ENCODE data around the gene GPD2. TPM values are rescaled to one million over a fixed set of nuclear protein-coding genes. Genes with fewer than 3 reads are reported as not detected.

Gene GPD2
- total RNA-seq, 1 experiment from 2014 or later = 58.3 TPM

GRCh38 chr2:156563994-156564753 lies 128.0 kb downstream of the GPD2 start:
- ChIA-PET POLR2A (no interaction called here), CTCF (interaction anchor here (0.7 kb wide), 1 partner anchor 42 kb away, joined by 3 read pairs; no protein-coding TSS in a partner anchor)
- BruUV-seq (replicated peaks) = no TSS peak
- intact Hi-C loops (cut with micrococcal nuclease; ENCODE audit: unreplicated experiment) = no loop called here
- H3K9me3 Mint-ChIP-seq (ENCODE audit: unreplicated experiment) = no peaks in the 10 kb centered on the region
- no peak overlapping the region for H3K27ac Mint-ChIP-seq (ENCODE audit: unreplicated experiment)
- no peak for DNase-seq
- no peak overlapping the region for H3K4me3 ChIP-seq (ENCODE audit: low read depth, low read length)
- H3K36me3 ChIP-seq (ENCODE audit: control insufficient read depth, insufficient read depth, low read length) = no peaks in the 10 kb centered on the region
- no peaks in the 10 kb centered on the region for H3K9me3 ChIP-seq
- H3K27me3 Mint-ChIP-seq (ENCODE audit: insufficient read depth, unreplicated experiment) = no peaks in the 10 kb centered on the region
- H3K4me3 Mint-ChIP-seq (ENCODE audit: unreplicated experiment) = no peak overlapping the region
- no peaks in the 10 kb centered on the region for H3K27me3 ChIP-seq (replicated peaks; ENCODE audit: control insufficient read depth, insufficient read depth, low read length)
- H3K4me1 Mint-ChIP-seq (ENCODE audit: low read depth, unreplicated experiment) = no peaks in the 10 kb centered on the region
- no peaks in the 10 kb centered on the region for H3K36me3 Mint-ChIP-seq (ENCODE audit: insufficient read depth, unreplicated experiment)
- TF ChIP-seq, protein P1, sequence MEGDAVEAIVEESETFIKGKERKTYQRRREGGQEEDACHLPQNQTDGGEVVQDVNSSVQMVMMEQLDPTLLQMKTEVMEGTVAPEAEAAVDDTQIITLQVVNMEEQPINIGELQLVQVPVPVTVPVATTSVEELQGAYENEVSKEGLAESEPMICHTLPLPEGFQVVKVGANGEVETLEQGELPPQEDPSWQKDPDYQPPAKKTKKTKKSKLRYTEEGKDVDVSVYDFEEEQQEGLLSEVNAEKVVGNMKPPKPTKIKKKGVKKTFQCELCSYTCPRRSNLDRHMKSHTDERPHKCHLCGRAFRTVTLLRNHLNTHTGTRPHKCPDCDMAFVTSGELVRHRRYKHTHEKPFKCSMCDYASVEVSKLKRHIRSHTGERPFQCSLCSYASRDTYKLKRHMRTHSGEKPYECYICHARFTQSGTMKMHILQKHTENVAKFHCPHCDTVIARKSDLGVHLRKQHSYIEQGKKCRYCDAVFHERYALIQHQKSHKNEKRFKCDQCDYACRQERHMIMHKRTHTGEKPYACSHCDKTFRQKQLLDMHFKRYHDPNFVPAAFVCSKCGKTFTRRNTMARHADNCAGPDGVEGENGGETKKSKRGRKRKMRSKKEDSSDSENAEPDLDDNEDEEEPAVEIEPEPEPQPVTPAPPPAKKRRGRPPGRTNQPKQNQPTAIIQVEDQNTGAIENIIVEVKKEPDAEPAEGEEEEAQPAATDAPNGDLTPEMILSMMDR (IDR thresholded peaks at IDR 0.05; ENCODE audit: insufficient read depth in 1 of 2, low read depth in 1 of 2, low read length in 1 of 2, severe bottlenecking in 1 of 2, unreplicated experiment in 1 of 2) = no peak
- H3K4me1 ChIP-seq = no peaks in the 10 kb centered on the region

DNA sequence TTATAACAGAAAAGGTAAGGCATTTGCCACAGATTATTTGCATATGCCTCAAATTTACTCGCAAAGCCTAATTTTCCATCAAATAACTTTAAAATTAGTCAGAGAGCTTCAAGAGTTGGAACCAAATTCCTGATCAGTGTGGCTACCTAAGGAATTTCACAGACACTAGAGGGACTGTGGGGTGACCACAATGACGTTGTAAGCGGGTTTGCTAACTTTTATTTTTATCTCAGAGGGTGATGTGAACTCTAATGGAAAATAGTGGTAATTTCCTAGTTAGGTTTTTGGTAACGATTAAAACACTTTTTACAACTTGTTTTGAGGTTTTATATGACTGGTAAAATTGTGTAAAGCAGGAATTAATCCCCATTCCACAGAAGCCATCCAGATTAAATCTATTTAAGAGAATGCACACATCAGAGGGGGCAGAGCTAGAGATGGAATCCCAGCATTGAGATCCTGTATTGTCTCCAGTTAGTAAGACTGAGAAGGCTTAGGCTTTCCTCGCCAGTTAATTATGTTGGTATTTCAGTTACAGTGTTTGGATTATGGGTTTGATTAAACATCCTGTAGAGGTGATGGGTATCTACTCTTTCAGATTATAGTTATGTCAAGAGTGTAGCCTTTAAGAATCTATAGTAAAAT lies 129.0 kb downstream of the GPD2 start:
- no peaks in the 10 kb centered on the region for H3K9me3 ChIP-seq
- no peaks in the 10 kb centered on the region for H3K4me1 ChIP-seq
- H3K27me3 ChIP-seq (replicated peaks; ENCODE audit: control insufficient read depth, insufficient read depth, low read length) = no peaks in the 10 kb centered on the region
- no peaks in the 10 kb centered on the region for H3K9me3 Mint-ChIP-seq (ENCODE audit: unreplicated experiment)
- no peak overlapping the region for H3K27ac Mint-ChIP-seq (ENCODE audit: unreplicated experiment)
- H3K36me3 Mint-ChIP-seq (ENCODE audit: insufficient read depth, unreplicated experiment) = no peaks in the 10 kb centered on the region
- no peaks in the 10 kb centered on the region for H3K27me3 Mint-ChIP-seq (ENCODE audit: insufficient read depth, unreplicated experiment)
- no peaks in the 10 kb centered on the region for H3K4me1 Mint-ChIP-seq (ENCODE audit: low read depth, unreplicated experiment)
- TF ChIP-seq, protein P1 (IDR thresholded peaks at IDR 0.05; ENCODE audit: insufficient read depth in 1 of 2, low read depth in 1 of 2, low read length in 1 of 2, severe bottlenecking in 1 of 2, unreplicated experiment in 1 of 2) = no peak
- no TSS peak for BruUV-seq (replicated peaks)
- CTCF ChIA-PET = no interaction called here
- intact Hi-C loops (cut with micrococcal nuclease; ENCODE audit: unreplicated experiment) = no loop called here
- no peaks in the 10 kb centered on the region for H3K36me3 ChIP-seq (ENCODE audit: control insufficient read depth, insufficient read depth, low read length)
- no peak for DNase-seq
- H3K4me3 ChIP-seq (ENCODE audit: low read depth, low read length) = no peak overlapping the region
- POLR2A ChIA-PET = no interaction called here
- no peak overlapping the region for H3K4me3 Mint-ChIP-seq (ENCODE audit: unreplicated experiment)

DNA sequence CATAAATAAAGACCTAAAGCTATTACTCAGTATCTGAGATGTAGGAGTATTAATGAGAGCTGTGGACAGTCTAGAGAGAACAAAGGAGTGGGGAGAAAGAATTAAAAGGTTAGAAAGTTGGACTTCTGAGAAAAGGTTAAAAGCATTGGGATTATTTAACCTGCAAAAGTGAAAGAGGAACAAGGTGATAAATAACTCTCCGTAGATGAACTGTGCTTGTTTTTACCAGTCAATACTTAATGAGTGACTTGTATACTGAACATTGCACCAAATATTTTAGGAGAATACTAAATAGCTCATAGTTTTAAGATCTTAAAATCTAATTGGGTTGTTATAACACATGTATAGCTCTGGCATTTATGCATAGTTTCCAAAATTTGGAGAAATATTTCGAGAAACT lies 137.5 kb downstream of the GPD2 start:
- DNase-seq = no peak
- Mint-ChIP-seq H3K27ac (ENCODE audit: unreplicated experiment) (no peak overlapping the region), H3K36me3 (ENCODE audit: insufficient read depth, unreplicated experiment) (peaks cover 25% of the 10 kb centered on the region), H3K9me3 (ENCODE audit: unreplicated experiment) (no peaks in the 10 kb centered on the region), H3K27me3 (ENCODE audit: insufficient read depth, unreplicated experiment) (no peaks in the 10 kb centered on the region), H3K4me3 (ENCODE audit: unreplicated experiment) (no peak overlapping the region), H3K4me1 (ENCODE audit: low read depth, unreplicated experiment) (no peaks in the 10 kb centered on the region)
- Histone ChIP-seq H3K4me1 (no peaks in the 10 kb centered on the region), H3K9me3 (no peaks in the 10 kb centered on the region), H3K27me3 (replicated peaks; ENCODE audit: control insufficient read depth, insufficient read depth, low read length) (no peaks in the 10 kb centered on the region), H3K36me3 (ENCODE audit: control insufficient read depth, insufficient read depth, low read length) (no peaks in the 10 kb centered on the region; the same call in 1 of the 2 replicates), H3K4me3 (ENCODE audit: low read depth, low read length) (no peak overlapping the region)
- POLR2A ChIA-PET = no interaction called here
- no TSS peak for BruUV-seq (replicated peaks)
- TF ChIP-seq, protein P1 (IDR thresholded peaks at IDR 0.05; ENCODE audit: insufficient read depth in 1 of 2, low read depth in 1 of 2, low read length in 1 of 2, severe bottlenecking in 1 of 2, unreplicated experiment in 1 of 2) = no peak
- intact Hi-C loops (cut with micrococcal nuclease; ENCODE audit: unreplicated experiment) = no loop called here
- CTCF ChIA-PET = no interaction called here

All from Caco-2 (cell line).